NCI-H2196 treated with DMSO at 0.1 percent for 48 hours (cell line): Measurements from ENCODE around the gene TBC1D17.

Experiments
- DNase-seq: peaks from one replicate; lab custom pipeline; 2025; ENCODE audit not compliant: unreplicated experiment; lab: John Stamatoyannopoulos, UW

The TBC1D17 gene

DNA sequence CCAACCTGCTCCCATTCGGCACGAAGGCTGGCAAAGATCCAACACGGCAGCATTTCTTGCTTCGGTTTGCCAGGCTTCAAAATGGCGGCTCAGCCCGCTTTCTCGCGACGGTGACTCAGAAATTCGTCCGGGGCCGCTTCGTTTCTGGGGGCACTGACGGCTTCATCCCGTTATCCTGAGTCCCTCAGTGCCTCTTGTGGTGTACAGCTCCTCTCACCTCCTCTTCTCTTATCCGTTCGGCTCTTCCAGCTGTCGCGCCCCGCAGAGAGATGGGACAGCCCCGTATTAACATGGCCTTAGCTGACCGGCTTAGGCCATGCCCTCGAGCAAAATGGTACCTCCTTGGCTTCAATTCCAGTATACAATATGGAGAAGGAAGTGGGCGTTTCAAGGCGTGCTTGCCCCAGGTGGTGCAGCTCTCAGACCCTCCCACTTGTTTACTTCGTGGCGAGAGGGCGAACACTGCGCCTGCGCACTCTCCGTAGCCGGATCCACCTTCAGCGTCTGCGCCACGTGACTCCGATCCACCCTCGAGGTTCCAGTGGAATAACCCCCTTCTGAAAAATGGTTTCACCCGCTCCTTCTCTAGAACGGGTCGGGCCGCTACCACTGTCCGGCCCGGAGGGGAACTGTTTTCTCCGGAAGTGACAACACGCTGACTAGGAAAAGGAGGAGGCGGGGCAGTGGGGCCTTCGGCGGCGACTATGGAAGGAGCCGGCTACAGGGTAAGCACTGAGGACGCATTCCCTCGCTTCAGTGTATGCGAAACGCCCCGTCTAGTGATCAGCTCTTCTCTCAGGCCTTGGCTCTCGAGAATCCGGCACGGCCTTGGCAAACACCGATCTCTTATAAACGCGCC lies at the start of gene TBC1D17, which contains the start of gene AKT1S1:
Gene TBC1D17 (plus strand): TSS at position 683 of the 859 bp plus-strand sequence. CDS start 22 bp downstream, at position 705.
Gene AKT1S1 (minus strand): TSS at position 336 of the 859 bp plus-strand sequence. CDS start 4,060 bp downstream, outside the sequence.
- DNase-seq: peak; percentile 99

DNA sequence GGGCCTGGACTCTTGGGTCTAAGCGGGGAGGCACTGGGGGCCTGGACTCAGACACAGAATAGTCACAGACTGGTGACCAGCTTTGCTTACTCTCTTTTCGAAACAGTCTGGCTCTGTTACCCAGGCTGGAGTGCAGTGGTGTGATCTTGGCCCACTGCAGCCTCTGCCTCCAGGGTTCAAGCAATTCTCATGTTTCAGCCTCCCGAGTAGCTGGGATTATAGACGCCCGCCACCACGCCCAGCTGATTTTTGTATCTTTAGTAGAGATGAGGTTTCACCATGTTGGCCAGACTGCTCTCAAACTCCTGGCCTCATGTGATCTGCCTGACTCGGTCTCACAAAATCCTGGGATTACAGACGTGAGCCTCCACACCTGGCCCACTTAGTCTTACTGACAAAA lies 48.3 kb upstream of the TBC1D17 start:
- no peak for DNase-seq

DNA sequence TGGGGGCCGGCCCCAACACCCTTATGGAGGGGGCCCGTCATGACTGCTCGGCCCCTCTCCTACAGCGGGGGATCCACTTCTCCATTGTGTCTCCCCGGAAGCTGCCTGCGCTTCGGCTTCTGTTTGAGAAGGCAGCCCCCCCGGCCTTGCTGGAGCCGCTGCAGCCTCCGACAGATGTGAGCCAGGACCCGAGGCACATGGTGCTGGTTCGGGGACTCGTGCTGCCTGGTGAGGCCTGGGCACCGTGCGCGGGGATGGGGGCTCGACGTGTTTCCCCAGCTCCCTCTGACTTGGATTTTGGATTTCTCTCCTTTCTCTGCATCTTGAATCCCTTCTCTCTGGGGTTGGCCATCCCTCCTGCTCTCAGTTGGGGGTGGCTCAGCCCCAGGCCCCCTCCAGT lies 47.8 kb upstream of the TBC1D17 start:
- no peak for DNase-seq

DNA sequence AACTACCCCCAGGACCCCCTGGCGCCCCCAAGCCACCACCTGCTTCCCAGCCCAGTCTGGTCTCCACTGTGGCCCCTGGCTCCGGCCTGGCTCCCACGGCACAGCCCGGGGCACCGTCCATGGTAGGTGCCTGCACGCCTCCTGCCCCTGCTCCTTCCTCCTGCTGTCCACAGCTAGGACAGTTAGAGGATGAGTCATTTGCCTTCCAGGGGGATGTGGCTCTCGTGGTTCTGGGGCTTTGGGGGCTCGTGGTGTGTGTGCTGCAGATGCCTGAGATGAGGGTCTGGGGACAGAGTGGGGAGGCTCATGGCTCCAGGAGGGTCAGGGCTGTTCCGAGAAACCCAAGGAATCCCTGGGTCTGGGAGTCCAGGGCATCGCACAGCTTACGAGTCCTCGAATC lies 46.7 kb upstream of the TBC1D17 start:
- no peak for DNase-seq

DNA sequence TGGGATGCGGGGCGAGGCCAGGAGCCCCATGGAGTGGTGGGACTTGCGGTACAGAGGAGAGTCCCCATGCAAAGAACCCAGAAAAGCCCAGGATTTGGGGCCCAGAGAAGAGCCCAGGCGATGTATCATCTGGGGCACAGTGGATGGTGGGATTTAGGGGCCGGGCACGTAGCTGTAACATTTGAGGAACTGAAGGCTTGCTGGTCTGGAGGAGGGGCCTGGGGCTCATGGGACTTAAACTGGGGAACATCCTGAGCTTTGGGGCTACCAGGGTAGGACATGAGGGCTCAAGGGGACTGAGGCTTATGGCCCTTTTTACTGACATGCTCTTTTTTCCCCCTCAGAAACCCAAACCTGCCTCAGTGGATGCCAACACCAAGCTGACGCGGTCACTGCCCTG lies 45.9 kb upstream of the TBC1D17 start:
- no peak for DNase-seq

DNA sequence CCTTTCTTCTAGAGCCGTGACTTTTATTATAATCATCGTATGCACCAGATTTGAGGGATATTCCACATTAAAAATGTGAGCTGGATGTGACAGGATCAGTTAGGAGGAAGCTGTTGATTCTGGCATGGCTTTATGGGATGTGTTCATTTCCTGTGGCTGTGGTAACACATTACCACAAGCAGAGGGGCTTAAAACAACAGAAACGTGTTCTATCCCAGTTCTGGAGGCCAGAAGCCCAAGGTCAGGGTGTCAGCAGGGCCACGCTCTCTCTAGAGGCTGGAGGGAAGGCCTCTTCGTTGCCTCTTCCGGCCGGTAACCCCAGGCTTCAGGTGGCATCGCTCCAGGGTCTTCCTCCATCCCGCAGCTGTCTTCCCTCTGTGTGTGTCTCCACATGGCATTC lies 44.9 kb upstream of the TBC1D17 start:
- no peak for DNase-seq

DNA sequence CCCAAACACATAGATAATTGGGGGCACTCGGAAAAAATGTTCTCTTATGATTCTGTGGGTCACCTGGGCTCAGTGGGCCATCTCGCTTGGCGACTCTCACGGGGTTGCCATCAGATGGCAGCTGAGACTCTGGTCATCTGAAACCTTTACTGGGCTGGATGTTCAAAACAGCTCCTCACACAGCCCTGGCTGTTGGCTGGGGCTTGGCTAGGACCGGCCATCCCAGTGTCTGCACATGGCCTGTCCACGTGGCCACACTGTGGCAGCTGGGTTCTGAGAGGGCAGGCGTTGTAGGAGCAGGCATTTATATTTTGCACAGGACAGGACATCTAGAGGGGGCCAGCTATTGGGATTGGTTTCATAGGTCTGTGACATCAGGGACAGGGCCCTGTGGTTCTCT lies 43.9 kb upstream of the TBC1D17 start:
- no peak for DNase-seq

DNA sequence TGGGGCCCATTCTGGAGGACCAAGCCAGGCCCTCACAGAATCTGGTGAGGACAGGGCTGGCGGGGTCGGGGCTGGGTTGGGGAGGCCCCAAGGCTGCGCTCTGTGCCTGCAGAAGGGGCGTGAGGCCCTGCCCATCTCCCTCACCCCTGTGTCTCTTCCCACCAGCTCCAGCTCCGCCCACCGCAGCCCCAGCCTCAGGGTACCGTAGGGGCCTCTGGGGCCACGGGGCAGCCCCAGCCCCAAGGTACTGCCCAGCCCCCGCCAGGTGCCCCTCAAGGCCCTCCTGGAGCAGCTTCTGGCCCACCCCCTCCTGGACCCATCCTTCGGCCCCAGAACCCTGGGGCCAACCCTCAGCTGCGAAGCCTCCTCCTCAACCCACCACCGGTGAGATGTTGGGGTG lies 41.9 kb upstream of the TBC1D17 start:
- DNase-seq: no peak

DNA sequence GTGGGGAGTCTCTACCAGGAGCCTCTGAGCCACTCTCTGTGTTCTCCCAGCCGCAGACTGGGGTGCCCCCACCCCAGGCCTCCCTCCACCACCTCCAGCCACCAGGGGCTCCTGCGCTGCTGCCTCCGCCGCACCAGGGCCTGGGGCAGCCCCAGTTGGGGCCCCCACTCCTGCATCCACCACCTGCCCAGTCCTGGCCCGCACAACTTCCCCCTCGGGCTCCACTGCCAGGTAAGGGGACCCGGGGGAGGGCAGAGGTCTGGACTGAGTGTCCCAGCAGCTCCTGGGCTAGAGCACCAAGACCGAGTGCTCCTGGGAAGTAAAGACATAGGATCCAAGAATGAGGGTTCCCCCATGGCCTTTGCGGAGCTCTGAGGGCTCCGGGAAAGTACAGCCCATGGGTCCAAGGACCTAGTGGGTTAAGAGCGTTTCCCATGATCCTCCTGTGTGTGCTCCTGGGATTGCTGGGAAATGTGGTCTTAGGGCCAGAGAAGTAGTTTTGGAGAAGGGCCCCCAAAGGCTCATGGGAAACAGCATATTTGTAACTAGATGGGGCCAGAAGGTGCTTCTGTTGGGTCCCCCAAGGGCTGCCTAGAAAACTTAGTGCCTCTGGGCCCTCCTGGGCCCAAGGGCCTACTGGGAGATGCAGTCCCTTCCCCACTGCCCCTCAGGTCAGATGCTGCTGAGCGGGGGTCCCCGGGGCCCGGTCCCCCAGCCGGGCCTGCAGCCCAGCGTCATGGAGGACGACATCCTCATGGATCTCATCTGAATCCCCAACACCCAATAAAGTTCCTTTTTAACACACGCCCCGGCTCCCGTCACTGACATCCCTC lies 41.1 kb upstream of the TBC1D17 start:
- no peak for DNase-seq

DNA sequence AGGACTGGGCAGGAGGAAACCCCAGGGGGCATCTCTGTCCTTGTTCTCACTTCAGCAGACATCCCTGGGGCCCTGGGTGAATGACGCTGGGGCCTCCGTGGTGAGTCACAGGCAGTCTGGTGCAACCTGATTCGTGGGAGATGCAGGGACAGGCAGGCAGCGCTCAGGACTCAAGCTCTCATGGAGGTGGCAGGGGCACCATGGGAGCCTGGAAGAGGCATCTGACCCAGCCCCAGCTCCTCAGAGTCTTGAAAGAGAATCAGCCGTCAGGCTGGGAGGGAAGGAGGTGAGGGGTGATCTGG lies 40.5 kb upstream of the TBC1D17 start:
- DNase-seq: no peak

DNA sequence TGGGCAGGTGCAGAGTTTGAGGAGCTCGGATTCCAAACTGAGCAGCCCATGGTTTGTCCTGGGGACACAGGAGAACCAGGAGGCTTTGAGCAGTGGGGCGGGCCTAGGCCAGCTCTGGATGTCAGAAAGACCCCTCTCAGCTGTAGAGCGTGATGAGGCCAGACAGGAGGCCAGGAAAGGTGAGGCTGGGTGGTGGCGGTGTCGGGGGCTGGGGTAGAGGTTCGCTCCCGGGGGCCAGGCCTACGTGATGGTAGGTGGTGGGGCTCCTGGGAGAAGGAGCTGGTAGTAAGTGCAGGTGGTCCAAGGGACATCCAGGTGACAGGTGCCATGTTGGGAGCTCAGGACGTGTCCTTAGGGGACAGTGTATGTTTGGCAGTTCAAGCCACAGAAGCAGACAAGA lies 40.1 kb upstream of the TBC1D17 start:
- DNase-seq: no peak

DNA sequence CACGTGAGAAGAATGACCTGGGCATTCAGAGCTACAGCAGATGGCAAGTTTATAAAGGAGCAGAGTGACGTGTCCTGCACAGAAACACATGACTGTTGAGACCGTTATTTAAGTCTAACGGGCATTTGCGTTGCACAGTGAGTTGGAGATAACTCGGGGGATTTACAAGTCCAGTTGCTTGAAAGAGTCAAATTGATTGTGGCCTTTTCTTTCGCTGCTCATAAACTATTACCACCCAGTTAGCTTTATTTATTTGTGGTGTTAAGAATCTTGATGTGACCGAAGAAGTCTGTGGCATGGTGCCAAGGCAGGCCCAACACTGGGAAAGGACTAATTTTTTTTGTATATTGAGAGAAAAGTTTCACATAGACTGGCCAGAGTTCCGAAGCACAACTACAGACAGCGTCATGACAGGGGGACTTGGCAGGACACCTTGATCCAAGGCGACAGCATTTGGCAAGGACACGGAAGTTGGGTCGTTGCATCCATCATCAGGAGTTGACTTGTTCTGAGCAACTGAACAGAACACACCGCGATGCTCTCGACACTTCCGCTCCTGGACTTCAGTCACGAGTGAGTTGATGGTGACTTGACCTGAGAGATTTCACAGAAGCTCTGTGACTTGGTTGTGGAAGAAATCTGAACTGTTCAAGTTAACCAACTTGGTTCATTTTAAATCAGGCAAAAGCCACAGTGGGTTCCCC lies 38.5 kb upstream of the TBC1D17 start:
- no peak for DNase-seq

DNA sequence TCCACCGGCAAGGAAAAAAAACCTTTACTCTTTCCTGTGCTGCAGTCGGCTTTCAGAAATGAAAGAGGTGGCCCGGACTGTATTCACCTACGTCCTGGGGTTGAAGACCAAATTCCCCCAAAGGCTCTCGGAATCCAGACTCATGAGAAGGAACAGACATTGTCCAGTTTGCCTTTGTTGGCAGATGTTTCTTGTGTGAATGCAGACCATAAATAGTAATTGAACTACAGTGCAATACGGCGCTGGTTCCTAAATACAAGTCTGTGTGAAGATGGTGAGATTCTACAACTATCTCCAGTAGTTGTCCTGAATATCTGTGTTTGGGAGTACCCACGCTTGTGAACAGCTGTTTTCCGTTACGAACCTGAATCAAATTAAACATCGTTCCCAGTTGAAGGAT lies 37.8 kb upstream of the TBC1D17 start:
- no peak for DNase-seq

DNA sequence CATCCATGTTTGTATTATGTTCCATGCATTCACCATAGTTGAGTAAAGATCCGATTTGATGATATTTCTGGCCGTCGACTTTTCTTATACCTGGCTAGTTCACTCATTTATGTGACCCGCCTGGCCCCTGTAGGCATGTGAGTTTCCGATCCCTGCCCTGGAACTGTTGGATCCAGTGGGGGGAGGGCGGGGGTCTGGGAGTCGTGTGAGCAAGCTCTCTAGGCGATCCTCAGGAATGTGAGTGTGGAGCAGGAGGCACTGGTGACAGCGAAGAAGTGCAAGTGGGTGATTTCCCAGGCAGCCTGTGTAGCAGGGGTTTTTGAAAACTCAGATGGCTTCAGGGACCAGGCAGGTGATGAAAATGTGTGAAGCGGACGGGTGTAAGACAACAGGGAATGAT lies 37.2 kb upstream of the TBC1D17 start:
- DNase-seq: no peak

DNA sequence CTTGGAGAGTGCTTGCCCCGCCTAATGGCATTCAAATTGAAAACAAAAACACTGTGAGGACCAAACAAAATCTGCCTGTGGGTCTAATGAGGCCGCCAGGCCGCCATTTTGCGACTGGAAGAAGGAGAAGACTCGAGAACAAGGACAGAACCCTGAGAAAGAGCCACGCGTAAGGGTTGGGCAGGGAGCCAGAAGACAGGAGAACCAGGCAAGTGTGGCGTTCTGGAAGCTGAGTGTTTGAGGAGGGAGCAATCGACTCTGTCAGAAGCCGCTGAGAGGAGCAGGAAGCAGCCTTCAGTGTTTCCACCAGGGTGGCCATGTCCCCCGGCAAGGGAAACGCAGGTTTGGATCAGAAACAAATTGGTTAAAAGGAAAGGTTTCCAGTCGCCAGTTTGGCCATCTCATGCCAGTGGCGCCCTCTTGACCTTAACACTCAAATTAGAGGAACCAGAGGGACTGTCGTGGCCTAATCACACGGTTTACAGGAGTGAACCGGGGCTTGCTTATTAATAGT lies 36.7 kb upstream of the TBC1D17 start:
- DNase-seq: no peak

DNA sequence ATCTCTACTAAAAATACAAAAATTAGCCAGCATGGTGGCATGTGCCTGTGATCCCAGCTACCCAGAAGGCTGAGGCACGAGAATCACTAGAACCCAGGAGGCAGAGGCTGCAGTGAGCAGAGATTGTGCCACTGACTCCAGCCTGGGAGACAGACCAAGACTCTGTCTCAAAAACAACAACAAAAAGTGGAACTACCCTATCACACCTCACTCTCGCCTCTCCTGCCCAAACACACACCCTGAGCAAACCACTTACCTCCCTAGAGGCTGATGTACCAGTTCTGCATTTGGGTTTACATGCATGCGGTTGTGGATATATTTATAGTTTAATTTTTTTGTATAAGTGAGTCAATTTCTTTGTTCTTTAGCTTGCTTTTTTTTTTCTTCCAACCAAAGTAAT lies 34.2 kb upstream of the TBC1D17 start:
- no peak for DNase-seq

DNA sequence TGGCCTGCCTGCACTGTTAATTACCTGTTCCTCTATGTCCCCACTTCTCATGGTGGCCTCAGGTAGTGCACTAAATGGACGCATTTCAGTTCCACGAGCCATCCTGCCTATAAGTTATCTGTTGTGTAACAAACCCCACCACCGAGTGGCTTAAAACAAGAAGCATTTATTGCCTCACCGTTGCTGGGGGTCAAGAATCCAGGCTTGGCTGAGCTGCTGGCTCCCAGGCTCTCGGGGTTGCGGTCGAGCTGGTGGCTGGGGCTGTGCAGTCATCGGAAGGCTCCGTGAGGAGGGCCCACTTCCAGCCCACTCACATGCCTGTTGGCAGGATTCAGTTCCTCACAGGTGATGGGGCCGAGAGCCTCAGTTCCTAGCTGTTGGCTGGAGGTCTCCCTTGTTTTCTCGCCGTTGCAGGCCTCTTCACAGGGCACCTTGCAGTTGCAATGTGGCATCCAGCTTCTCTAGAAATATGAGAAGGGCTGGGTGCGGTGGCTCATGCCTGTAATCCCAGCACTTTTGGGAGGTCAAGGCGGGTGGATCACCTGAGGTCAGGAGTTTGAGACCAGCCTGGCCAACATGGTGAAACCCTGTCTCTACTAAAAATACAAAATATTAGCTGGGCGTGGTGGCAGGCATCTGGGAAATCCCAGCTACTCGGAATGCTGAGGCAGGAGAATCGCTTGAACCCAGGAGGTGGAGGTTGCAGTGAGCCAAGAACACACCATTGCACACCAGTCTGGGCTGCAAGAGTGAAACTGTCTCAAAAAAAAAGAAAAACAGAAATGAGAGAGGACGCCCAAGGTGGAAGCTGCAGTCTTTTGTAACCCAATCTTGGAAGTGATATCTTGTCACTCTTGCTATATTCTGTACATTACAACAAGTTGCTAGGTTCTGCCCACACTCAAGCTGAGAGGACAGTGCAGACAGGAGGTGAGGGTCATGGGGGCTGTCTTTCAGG lies 33.1 kb upstream of the TBC1D17 start:
- DNase-seq: no peak

DNA sequence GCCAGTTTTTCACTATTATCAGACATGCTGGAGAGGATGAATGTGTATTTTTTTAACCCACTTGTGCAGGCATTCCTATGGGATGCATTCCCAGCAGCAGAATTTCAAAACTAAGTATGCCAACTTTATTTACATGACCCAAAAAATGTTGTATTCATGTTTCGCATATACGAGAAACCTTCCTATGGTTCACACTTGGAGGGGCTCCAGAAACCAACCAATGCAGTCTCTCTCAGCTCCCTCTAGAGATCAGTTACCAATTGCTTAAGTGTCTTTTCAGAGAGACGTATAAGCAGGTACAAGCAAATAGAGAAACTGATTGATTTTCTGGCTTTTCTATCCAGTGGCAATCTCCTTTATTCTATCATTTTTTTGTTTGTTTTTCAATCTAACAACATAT lies 32.1 kb upstream of the TBC1D17 start:
- no peak for DNase-seq

DNA sequence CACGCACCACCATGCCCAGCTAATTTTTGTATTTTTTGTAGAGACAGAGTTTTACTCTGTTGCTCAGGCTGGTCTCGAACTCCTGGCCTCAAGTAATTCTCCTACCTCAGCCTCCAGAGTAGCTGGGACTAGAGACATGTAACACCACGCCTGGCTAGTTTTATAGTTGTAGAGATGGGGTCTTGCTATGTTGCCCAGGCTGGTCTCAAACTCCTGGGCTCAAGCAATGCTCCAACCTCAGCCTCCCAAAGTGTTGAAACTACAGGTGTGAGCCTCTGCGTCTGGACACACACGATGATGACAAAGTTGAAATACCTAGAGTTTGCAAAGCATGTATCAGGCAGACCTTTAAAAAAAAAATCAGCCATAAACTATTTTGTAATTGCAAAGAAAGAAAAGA lies 31.1 kb upstream of the TBC1D17 start:
- no peak for DNase-seq
